Activated naive CD4-positive, alpha-beta T cell (primary cell): ENCODE results near the gene TCEA3.

ENCODE experiments used
- DNase-seq, 4 experiments: peaks; one replicate each; lab custom pipeline; 2025; lab: John Stamatoyannopoulos, UW

TCEA3 gene

GRCh38 chr1:23421343-23421742 lies 3.2 kb downstream of the TCEA3 start:
- DNase-seq: no peak

DNA sequence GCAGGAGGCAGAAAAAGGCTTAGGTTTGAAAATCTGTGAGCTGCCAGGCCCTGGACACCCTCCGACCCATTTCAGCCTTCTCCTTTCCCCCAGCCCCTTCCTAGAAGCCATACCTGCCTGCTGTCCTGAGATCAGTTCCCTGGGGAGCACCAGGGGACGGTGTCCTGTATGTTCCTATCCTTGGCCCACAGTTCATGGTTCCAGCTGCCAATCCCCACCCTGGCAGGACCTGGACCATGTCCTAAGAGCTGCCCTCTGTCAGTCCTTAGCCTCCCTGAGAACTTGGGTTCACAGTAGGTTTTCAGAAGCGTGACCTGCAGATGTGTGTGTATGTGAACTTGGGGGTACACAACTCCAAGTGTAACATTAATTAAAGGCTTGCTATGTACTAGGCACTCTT lies 3.8 kb downstream of the TCEA3 start:
- DNase-seq: no peak

- no peak for DNase-seq
These were observed 5.4 kb downstream of the TCEA3 start for GRCh38 chr1:23419180-23419579.

DNA sequence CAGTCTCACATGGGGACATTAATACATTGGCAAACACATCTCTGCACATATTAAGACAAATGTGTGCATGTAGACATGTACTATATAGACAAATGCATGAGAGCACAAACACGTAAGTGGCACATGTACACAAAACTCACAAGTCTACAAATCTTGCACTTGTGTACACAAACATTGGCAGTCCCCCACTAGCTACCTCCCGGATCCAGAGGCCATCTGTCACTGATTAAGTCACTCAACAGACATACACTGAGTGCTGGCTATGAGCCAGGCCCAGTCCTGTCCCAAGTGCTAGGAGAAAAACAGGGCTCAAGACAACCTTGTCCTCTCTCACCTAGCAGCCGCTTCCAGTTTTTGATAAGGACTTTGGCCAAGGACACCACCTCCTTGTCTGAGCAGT lies 7.0 kb downstream of the TCEA3 start:
- no peak for DNase-seq

DNA sequence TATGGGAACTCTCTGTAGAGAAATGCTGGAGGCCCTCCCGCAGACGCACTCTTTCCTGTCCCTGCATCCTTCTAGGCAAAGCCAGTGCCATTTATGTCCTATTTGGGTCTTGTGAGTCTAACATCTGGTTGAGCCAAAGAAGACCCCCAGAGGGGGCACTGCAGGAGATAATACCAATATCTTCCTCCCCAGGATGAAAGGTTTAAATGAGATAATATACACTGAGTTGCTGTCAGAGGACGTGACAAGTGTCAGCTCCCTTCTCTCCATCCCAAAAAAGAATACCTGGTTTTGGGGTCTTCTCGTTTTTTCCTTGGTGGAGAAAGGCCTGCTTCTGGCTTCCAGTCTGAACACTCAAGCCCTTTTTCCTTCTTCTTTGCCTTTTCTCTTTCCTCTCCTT lies 7.6 kb downstream of the TCEA3 start:
- DNase-seq: no peak

- DNase-seq: no peak
These were observed 15.7 kb downstream of the TCEA3 start for GRCh38 chr1:23408797-23409290.

- DNase-seq: no peak
These were observed 17.4 kb downstream of the TCEA3 start for GRCh38 chr1:23407016-23407630.

DNA sequence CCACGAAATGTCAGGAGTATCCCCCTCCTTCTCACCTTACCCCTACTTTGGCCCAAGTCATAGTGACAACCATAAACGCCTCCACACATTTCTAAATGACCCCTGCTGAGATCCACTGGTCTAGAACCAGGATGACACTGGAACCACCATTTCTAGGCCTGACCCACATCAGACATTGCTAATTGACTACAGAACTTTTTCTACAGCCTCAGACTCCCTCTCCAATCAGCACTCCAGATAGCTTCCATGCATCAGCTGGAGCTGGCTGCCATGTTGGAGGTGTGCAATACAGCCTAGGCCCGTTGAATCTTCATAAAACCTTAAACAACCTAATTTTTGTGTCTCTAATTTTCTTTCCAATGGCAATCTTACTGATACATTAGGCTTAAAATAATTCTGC lies 18.6 kb downstream of the TCEA3 start:
- no peak for DNase-seq

DNA sequence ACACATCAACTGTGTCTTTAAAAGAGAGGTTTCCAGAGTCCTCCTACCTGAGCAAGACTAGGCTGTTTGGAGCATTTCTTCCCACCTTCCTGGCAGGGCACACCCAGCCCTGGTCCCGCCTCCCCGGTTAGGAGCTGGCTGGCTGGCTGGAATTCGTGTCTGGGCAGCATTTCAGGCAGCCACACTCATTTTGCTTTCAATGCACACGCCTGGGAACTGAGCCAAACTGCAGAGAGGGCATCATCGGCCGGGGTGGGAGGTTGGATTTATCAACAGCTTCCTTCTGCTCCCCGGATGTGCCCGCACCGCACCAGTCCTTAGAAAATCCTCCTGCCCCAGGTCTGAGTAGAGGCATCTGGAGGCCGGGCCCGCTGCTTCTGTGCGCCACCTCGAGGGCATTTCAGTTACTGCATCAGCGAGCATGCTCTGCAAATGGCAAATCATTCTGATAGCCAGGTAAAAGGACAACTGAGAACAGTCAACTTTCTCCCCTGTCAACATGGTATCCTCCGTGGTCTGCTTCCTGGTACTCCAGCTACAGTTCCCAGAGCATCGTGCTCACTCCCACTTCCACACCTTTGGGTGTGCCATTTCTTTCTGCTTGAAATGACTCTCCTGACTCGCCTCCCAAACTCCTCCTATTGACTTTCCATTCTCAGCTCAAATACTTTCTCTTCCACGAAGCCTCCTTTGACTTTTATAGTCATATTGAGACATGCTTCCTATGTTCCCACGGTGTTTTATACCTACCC lies 20.6 kb downstream of the TCEA3 start:
- peak; percentile 72 to 83 (median 79) for DNase-seq

- DNase-seq: no peak
These were observed 21.2 kb downstream of the TCEA3 start for GRCh38 chr1:23403355-23403734.

DNA sequence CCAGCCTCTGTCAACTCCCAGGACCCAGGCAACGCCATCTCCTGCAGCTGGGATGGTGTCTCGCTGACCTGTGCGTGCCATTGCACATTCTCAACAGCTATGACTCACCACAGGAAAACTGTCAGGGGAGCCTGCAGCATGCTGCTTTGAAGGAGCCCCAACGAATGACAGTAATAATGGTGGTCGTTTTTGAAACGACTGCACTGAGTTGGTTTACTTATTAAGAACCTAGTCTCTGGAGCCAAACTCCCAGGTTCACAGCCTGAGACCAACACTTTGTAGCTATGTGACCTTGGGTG lies 21.6 kb downstream of the TCEA3 start:
- DNase-seq: no peak

DNA sequence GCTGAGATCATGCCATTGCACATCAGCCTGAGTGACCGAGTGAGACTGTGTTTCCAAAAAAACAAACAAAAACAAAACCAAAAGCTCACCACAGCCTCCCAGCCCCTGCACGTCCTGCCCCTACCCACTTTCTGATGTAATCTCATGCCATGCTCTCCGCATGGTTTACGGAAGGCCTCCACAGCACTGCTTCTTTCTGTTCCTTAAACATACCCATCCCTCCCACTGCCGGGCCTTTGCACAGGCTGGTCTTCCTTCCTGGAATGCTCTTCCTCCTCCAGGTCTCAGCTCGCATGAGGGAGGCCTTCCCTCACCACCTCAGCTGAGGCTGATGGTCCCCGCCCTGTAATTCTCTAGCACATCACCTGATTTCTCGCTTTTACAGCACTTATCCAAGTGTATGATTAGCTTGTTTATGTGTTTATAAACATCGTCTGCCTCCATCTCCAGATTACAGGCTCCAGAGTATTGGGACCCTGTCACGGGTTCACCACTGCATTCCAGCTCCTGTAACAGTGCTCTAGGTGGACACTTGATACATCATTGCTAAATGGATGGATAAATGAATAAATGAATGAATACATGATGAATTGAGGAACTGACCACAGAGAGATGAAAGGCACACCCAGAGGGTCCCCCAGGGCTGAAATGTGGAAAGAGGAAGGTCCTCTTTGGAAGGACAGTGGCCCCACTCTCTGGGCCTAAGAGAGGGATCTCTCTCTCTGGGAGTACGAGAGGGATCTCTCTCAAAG lies 22.1 kb downstream of the TCEA3 start:
- no peak for DNase-seq

DNA sequence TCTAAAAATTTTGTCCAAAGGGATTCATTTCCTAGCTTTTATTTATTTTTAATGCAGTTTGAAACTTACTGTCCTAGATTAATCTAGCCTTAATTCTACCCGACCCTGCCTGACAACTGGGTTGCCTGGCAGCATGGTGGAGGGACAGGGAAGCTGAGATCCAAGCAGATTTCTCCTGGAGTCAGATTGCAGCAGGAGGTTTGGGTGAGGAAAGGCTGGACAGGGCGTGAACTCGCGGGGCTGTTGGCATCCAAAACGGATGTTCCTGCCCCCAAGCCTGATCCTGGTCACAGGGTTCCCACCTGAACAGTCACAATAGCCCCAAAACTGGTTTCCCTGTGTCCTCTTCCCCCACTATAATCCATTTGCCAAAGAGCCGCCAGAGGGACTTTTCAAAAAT lies 23.2 kb downstream of the TCEA3 start:
- DNase-seq: no peak

DNA sequence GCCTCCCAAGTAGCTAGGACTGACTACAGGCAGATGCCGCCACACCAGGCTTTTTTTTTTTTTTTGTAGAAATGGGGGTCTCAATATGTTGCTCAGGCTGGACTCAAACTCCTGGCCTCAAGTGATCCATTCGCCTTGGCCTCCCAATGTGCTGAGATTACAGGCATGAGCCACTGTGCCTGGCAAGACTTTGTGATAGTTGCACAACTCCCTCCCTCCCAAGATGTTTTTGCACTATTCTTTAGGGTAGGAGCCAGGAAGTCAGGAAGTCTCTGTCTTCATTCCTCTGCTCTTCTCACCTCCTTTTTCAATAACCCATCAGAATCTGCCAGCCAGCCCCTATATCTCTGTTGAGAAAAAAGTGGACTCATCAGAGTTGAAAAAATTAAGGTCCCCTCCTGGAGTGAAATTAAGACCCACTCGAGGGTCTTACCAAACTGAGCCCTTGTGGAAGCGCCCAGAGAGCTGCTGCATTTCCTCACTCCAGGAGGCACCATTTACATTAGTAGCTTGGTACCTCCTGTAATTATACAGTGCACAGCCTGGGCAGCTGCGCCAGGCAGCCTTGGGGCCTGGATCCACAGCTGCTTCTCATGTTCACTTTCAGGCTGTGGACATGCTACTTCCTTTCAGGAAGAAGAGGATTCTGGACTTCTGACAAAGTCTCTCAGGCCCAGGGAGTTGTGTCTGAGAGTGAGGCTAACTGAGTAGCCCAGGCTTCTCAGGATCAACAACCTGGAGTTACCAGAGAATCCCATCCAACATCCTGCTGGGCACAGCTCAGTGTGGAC lies 24.0 kb downstream of the TCEA3 start:
- DNase-seq: no peak

DNA sequence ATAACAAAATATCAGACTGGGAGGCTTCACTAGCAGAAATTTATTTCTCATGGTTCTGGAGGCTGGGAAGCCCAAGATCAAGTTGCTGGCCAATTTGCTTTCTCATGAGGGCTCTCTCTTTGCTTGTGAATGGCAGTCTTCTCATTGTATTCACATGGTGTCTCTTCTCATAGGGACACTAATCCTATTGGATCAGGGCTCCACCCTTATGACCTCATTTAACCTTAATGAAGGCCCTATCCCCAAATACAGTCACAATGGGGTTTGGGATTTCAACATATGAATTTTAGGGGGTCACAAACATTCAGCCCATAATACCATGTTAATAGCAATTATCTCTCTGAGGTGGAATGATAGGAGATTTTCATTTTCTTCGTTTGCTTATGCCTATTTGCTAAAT lies 25.3 kb downstream of the TCEA3 start:
- DNase-seq: no peak

DNA sequence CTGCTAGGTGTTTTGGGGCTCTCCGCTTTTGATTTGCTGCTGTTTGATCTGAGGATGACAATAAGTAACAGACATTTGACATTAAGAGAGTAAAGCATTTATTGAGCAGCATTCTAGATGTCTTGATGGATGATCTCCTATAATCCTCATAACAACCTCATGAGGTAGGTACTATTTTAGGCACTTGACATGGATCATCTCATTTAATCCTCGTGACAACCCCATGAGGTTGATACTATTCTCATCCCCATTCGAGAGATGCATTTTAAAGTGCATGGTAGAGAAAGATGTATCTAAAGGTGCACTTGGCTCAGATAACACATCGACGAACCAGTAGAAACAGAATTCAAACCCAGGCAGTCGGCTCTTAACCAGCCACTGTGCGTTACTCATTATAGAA lies 26.6 kb downstream of the TCEA3 start:
- DNase-seq: no peak

DNA sequence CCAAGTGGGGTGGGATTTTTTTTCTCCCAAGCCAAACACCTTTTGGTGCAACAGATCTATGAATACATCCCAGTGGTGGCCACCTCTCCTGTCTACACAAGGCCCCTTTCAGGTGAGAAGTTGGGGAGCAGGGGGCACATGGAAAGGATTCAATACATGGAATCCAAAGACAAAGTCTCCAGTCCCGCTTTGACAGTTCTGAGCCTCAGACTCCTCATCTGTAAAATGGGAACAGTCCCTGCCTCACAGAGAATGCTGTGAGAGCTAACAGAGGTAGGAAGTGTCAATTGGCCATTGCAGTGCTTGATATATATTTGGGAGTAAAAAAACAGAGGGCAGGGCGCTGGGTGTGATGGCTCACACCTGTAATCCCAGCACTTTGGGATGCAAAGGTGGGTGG lies 28.2 kb downstream of the TCEA3 start:
- DNase-seq: no peak

- no peak for DNase-seq
These were observed 28.7 kb downstream of the TCEA3 start for GRCh38 chr1:23395849-23396248.

DNA sequence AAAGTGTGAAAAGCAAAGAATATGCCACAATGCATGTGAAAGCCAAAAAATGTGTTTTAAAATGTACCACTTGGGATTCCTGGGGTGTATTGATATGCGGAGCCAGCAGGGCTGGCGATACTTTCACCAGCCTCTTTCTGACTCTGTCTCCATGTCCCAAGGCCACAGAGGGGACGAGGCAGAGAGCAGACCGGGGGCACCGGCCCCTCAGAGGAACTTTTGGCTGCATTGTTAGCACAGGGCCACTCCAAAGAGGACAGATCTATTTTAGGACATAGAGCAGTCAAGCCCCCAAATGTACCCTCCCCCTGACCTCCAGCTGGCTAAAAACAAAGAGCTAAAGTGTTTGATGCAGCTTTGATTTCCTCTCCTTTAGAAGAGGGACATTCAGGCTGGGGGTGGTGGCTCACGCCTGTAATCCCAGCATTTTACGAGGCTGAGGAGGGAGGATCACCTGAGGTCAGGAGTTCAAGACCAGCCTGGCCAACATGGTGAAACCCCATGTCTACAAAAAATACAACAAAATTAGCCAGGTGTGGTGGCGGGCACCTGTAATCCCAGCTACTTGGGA lies 29.3 kb downstream of the TCEA3 start:
- no peak for DNase-seq

- DNase-seq: no peak
These were observed 29.9 kb downstream of the TCEA3 start for GRCh38 chr1:23394684-23395083.

- no peak for DNase-seq
These were observed 30.4 kb downstream of the TCEA3 start for GRCh38 chr1:23394181-23394580.

DNA sequence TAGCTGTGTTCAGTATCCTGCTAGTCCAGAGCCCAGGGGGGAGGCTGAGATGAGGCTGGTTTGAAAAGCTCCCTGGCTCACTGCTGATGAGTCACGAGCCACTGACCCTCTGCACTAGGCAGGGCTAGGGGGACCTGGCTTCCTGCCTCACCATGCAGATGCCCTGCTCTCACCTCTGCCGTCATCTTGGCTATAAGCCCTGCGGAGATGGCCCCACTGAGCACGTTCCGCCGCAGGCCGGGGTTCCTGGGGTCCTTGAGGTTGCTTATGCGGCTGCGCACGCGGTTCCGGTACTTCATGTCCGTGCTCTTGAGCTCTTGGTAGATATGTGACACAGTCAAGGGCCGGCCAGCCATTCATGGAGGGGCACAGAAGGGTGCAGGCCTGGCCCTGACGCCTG lies 30.8 kb downstream of the TCEA3 start:
- no peak for DNase-seq
